Right lobe of liver (tissue), 6 donors: Measurements from ENCODE around the gene ZNF580. TPM values are rescaled to one million over a fixed set of nuclear protein-coding genes. Genes with fewer than 3 reads are reported as not detected.

Source experiments
- ATAC-seq, 4 donors: fragments of 200-7000 bp; cut with Tn5 transposase; one replicate each; pipeline ENCODE4 v1.9.1; 2020; ENCODE audit warnings: mild to moderate bottlenecking in 4 of 4, moderate library complexity in 4 of 4
- DNase-seq, 3 donors: peaks; one replicate each; pipeline ENCODE4 v3.0.0-alpha.2; 2020
- H3K27ac ChIP-seq, 3 donors: fragments of 200-600 bp; one replicate each; pipeline ENCODE4 v1.8.0; 2022
- H3K27me3 ChIP-seq, 2 donors: fragments of 200-600 bp; one replicate each; pipeline ENCODE4 v1.8.0; 2022
- H3K36me3 ChIP-seq, 4 donors: fragments of 200-600 bp; sonication (generic) in 1 of 4; one replicate each; pipeline versions ENCODE4 v1.5.1 to v1.8.0; 2017 to 2022; ENCODE audit warnings: control low read depth in 1 of 4
- H3K4me1 ChIP-seq, 4 donors: fragments of 200-600 bp; sonication (generic) in 1 of 4; one replicate each; pipeline versions ENCODE4 v1.5.1 to v1.8.0; 2017 to 2022; ENCODE audit warnings: control low read depth in 1 of 4
- H3K4me3 ChIP-seq, 3 donors: fragments of 200-600 bp; one replicate each; pipeline ENCODE4 v1.8.0; 2022
- H3K9me3 ChIP-seq, 4 donors: fragments of 200-600 bp; sonication (generic) in 1 of 4; one replicate each; pipeline versions ENCODE4 v1.5.1 to v1.8.0; 2017 to 2022; ENCODE audit warnings: control low read depth in 1 of 4
- CTCF ChIP-seq, 4 donors: fragments of 200-600 bp in 3 of 4; fragments of 450-650 bp in 1 of 4; IDR thresholded peaks; one replicate each; pipeline versions ENCODE4 v1.5.1 to v1.8.0; 2016 to 2022; ENCODE audit warnings: antibody characterized with exemption in 4 of 4, mild to moderate bottlenecking in 2 of 4
- POLR2A ChIP-seq: fragments of 450-650 bp; IDR thresholded peaks from one replicate; pipeline ENCODE4 v1.6.1; 2017; ENCODE audit warnings: antibody characterized with exemption, mild to moderate bottlenecking
- WGBS: methylation state at CpG from one replicate; pipeline ENCODE4 v1.1.6; 2018; ENCODE audit warnings: low coverage, low lambda C conversion rate; ENCODE audit not compliant: insufficient coverage; ENCODE audit errors: missing lambda C conversion rate; 5-methylcytosine and 5-hydroxymethylcytosine counted together
- intact Hi-C, 2 donors: fragments of 100-400 bp; cut with DNase I; formaldehyde crosslinking; loops; one replicate each; pipeline versions ENCODE4 v1.11.2 to v1.14.1; 2022
- total RNA-seq, 6 experiments: library from RNA; depleted of rRNA in 2 of 6; stranded (reverse); fragments of >200 nt in 2 of 6; fragmentation: NEBNext Ultra II Directional in 3 of 6; extraction: Animal tissue kit (Norgen Biotek cat#: 25700) in 3 of 6; gene quantifications; one replicate each; pipeline versions ENCODE4 v1.1.0 to v1.2.4, GENCODE V29; 2016 to 2023
- donor health status: DM: no; HTN: yes; CAD: no.
- donor health status: DM: no; HTN: no; CAD: no.
- donor health status: DM: no; HTN: no; CAD: no.
- donor health status: DM: no; HTN: yes; CAD: no.
- donor health status: DM: no; HTN: yes; CAD: no.

ZNF580 gene
- total RNA-seq, 6 experiments from 2014 or later = 5.4 to 11.6 (median 6.5) TPM

- H3K4me1 ChIP-seq = no peaks in the 10 kb centered on the region
- no peak for ATAC-seq
- H3K9me3 ChIP-seq = no peaks in the 10 kb centered on the region
- 81% methylated on average over 4 of the region's 4 CpGs for WGBS
- H3K27ac ChIP-seq = no peak overlapping the region
- no peak overlapping the region for H3K4me3 ChIP-seq
- H3K36me3 ChIP-seq = peaks cover 0 to 9% (median 2%) of the 10 kb centered on the region in 4 donors
- intact Hi-C loops = no loop called here
- no peaks in the 10 kb centered on the region for H3K27me3 ChIP-seq
- no peak for DNase-seq
- TF ChIP-seq CTCF (IDR thresholded peaks at IDR 0.05) (no peak), POLR2A (no peak)
These were observed 45.7 kb upstream of the ZNF580 start for GRCh38 chr19:55594996-55595545.

GRCh38 chr19:55596304-55596703 is 44.5 kb upstream of the ZNF580 start:
- no peaks in the 10 kb centered on the region for H3K9me3 ChIP-seq
- H3K4me3 ChIP-seq = no peak overlapping the region
- intact Hi-C loops = no loop called here
- no peak for TF ChIP-seq POLR2A
- TF ChIP-seq CTCF (IDR thresholded peaks at IDR 0.05) = no peak
- no peak for DNase-seq
- peaks cover 0 to 9% (median 2%) of the 10 kb centered on the region in 4 donors for H3K36me3 ChIP-seq
- WGBS = 46% methylated on average over 2 of the region's 3 CpGs
- no peak for ATAC-seq
- H3K4me1 ChIP-seq = no peaks in the 10 kb centered on the region
- no peak overlapping the region for H3K27ac ChIP-seq
- no peaks in the 10 kb centered on the region for H3K27me3 ChIP-seq

GRCh38 chr19:55597501-55597921 is 43.3 kb upstream of the ZNF580 start:
- TF ChIP-seq POLR2A (no peak), CTCF (IDR thresholded peaks at IDR 0.05) (no peak)
- H3K27ac ChIP-seq = no peak overlapping the region
- H3K9me3 ChIP-seq = no peaks in the 10 kb centered on the region
- ATAC-seq = no peak
- no peaks in the 10 kb centered on the region for H3K4me1 ChIP-seq
- H3K36me3 ChIP-seq = peaks cover 0 to 9% (median 2%) of the 10 kb centered on the region in 4 donors
- no peaks in the 10 kb centered on the region for H3K27me3 ChIP-seq
- no peak overlapping the region for H3K4me3 ChIP-seq
- peak in 2 of 3 donors; percentile 52 to 64 for DNase-seq
- 96% methylated on average over 9 of the region's 30 CpGs for WGBS
- intact Hi-C loops = no loop called here

GRCh38 chr19:55598034-55598433 is 42.8 kb upstream of the ZNF580 start:
- DNase-seq = no peak
- TF ChIP-seq CTCF (IDR thresholded peaks at IDR 0.05) (no peak), POLR2A (no peak)
- H3K36me3 ChIP-seq = peaks cover 0 to 9% (median 2%) of the 10 kb centered on the region in 4 donors

More at GRCh38 chr19:55598034-55598433, 42.8 kb upstream of the ZNF580 start:
- 90% methylated on average over 9 of the region's 9 CpGs for WGBS
- no peaks in the 10 kb centered on the region for H3K4me1 ChIP-seq
- intact Hi-C loops = no loop called here
- no peak for ATAC-seq
- H3K27me3 ChIP-seq = no peaks in the 10 kb centered on the region
- no peaks in the 10 kb centered on the region for H3K9me3 ChIP-seq
- H3K27ac ChIP-seq = no peak overlapping the region
- H3K4me3 ChIP-seq = no peak overlapping the region
